ENCODE results near the gene CMTR2. TPM values are rescaled to one million over a fixed set of nuclear protein-coding genes. Genes with fewer than 3 reads are reported as not detected.

The CMTR2 gene
- total and polyA plus RNA-seq, 2 experiments from 2014 or later = 6.0 to 19.0 TPM

DNA sequence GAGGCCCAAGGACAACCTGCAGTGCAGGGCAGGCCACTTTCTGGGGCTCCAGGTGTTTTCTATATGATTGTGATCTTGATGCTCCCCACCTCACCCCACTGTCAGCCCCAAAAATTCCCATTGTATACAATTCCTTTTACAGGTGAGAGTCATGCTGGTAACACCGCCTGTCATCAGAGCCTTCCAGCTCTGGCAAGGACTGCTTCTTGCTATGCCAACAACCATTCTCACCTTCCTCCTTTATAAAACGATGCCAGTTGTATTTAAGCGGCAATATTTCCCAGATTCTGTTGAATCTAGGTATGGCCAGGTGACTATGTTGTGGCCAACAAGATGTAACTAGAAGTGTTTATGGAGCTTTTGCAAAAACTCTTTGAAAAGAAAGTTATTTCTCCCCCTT, 38.9 kb upstream of the CMTR2 start:
- no peaks in the 10 kb centered on the region for H3K79me2 ChIP-seq (replicated peaks; ENCODE audit: insufficient read depth)
- no peaks in the 10 kb centered on the region for H4K20me1 ChIP-seq (replicated peaks; ENCODE audit: insufficient read depth)
- H3K4me3 ChIP-seq = no peak overlapping the region
- H3K27ac ChIP-seq (ENCODE audit: low read depth) = no peak overlapping the region
- no peaks in the 10 kb centered on the region for H3K9me3 Mint-ChIP-seq
- no peaks in the 10 kb centered on the region for H3K4me1 ChIP-seq (ENCODE audit: insufficient read depth)
- H3K27ac Mint-ChIP-seq = no peak overlapping the region
- H3K4me3 Mint-ChIP-seq = no peak overlapping the region
- DNase-seq (ENCODE audit: low spot score) = no peak
- ATAC-seq = no peak
- H2AFZ ChIP-seq = no peak overlapping the region
- TF ChIP-seq EZH2 (IDR thresholded peaks at IDR 0.05; ENCODE audit: low read depth, unreplicated experiment) (no peak), NANOG (IDR thresholded peaks at IDR 0.05; ENCODE audit: borderline replicate concordance) (no peak)
- TF ChIP-seq, protein P1, sequence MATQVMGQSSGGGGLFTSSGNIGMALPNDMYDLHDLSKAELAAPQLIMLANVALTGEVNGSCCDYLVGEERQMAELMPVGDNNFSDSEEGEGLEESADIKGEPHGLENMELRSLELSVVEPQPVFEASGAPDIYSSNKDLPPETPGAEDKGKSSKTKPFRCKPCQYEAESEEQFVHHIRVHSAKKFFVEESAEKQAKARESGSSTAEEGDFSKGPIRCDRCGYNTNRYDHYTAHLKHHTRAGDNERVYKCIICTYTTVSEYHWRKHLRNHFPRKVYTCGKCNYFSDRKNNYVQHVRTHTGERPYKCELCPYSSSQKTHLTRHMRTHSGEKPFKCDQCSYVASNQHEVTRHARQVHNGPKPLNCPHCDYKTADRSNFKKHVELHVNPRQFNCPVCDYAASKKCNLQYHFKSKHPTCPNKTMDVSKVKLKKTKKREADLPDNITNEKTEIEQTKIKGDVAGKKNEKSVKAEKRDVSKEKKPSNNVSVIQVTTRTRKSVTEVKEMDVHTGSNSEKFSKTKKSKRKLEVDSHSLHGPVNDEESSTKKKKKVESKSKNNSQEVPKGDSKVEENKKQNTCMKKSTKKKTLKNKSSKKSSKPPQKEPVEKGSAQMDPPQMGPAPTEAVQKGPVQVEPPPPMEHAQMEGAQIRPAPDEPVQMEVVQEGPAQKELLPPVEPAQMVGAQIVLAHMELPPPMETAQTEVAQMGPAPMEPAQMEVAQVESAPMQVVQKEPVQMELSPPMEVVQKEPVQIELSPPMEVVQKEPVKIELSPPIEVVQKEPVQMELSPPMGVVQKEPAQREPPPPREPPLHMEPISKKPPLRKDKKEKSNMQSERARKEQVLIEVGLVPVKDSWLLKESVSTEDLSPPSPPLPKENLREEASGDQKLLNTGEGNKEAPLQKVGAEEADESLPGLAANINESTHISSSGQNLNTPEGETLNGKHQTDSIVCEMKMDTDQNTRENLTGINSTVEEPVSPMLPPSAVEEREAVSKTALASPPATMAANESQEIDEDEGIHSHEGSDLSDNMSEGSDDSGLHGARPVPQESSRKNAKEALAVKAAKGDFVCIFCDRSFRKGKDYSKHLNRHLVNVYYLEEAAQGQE (IDR thresholded peaks at IDR 0.05; ENCODE audit: unreplicated experiment) = no peak
- TF ChIP-seq, protein P2, sequence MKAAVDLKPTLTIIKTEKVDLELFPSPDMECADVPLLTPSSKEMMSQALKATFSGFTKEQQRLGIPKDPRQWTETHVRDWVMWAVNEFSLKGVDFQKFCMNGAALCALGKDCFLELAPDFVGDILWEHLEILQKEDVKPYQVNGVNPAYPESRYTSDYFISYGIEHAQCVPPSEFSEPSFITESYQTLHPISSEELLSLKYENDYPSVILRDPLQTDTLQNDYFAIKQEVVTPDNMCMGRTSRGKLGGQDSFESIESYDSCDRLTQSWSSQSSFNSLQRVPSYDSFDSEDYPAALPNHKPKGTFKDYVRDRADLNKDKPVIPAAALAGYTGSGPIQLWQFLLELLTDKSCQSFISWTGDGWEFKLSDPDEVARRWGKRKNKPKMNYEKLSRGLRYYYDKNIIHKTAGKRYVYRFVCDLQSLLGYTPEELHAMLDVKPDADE (IDR thresholded peaks at IDR 0.05) = no peak
- no peaks in the 10 kb centered on the region for H3F3A ChIP-seq (replicated peaks; ENCODE audit: low read depth)
- H3K27me3 ChIP-seq (ENCODE audit: insufficient read depth) = no peaks in the 10 kb centered on the region
- H3K27me3 Mint-ChIP-seq (ENCODE audit: insufficient read depth, low read depth, poor library complexity) = no peaks in the 10 kb centered on the region
- H3K9me2 ChIP-seq (ENCODE audit: insufficient read depth) = no peaks in the 10 kb centered on the region
- H3K36me3 ChIP-seq (ENCODE audit: insufficient read depth) = no peaks in the 10 kb centered on the region
- no peak overlapping the region for H3K4me2 ChIP-seq
- H3K36me3 Mint-ChIP-seq (ENCODE audit: low read depth) = no peaks in the 10 kb centered on the region
- peaks cover 2% of the 10 kb centered on the region; the same call in 1 of the 3 replicates for H3K4me1 Mint-ChIP-seq

DNA sequence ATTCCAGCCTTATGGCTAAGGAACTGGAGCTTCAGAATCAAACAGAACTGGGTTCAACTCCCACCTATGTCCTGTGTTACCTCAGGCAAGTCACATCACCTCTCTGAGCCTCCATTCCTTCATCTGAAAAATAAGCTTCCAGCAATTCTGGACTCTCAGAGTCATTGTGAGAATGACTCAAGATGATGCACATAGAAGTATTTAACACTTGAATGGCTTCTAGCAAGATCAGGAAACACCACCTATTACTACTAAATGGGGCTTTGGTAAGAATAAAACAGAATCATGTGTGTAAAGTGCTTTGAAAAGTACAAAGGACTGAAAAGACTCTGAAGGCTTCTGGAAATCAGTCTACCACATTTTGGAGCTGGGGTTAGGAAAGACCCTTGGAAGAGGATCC, 38.5 kb upstream of the CMTR2 start:
- no peaks in the 10 kb centered on the region for H3K27me3 Mint-ChIP-seq (ENCODE audit: insufficient read depth, low read depth, poor library complexity)
- ATAC-seq = no peak

More for the DNA sequence above, 38.5 kb upstream of the CMTR2 start:
- Mint-ChIP-seq H3K36me3 (ENCODE audit: low read depth) (no peaks in the 10 kb centered on the region), H3K4me1 (peaks cover 2% of the 10 kb centered on the region; the same call in 1 of the 3 replicates), H3K27ac (no peak overlapping the region), H3K4me3 (no peak overlapping the region), H3K9me3 (no peaks in the 10 kb centered on the region)
- Histone ChIP-seq H3K9me2 (ENCODE audit: insufficient read depth) (no peaks in the 10 kb centered on the region), H3K36me3 (ENCODE audit: insufficient read depth) (no peaks in the 10 kb centered on the region), H3K27ac (ENCODE audit: low read depth) (no peak overlapping the region), H4K20me1 (replicated peaks; ENCODE audit: insufficient read depth) (no peaks in the 10 kb centered on the region), H2AFZ (no peak overlapping the region), H3K4me2 (no peak overlapping the region), H3K79me2 (replicated peaks; ENCODE audit: insufficient read depth) (no peaks in the 10 kb centered on the region), H3F3A (replicated peaks; ENCODE audit: low read depth) (no peaks in the 10 kb centered on the region), H3K4me3 (no peak overlapping the region), H3K27me3 (ENCODE audit: insufficient read depth) (no peaks in the 10 kb centered on the region), H3K4me1 (ENCODE audit: insufficient read depth) (no peaks in the 10 kb centered on the region)
- TF ChIP-seq, protein P3, sequence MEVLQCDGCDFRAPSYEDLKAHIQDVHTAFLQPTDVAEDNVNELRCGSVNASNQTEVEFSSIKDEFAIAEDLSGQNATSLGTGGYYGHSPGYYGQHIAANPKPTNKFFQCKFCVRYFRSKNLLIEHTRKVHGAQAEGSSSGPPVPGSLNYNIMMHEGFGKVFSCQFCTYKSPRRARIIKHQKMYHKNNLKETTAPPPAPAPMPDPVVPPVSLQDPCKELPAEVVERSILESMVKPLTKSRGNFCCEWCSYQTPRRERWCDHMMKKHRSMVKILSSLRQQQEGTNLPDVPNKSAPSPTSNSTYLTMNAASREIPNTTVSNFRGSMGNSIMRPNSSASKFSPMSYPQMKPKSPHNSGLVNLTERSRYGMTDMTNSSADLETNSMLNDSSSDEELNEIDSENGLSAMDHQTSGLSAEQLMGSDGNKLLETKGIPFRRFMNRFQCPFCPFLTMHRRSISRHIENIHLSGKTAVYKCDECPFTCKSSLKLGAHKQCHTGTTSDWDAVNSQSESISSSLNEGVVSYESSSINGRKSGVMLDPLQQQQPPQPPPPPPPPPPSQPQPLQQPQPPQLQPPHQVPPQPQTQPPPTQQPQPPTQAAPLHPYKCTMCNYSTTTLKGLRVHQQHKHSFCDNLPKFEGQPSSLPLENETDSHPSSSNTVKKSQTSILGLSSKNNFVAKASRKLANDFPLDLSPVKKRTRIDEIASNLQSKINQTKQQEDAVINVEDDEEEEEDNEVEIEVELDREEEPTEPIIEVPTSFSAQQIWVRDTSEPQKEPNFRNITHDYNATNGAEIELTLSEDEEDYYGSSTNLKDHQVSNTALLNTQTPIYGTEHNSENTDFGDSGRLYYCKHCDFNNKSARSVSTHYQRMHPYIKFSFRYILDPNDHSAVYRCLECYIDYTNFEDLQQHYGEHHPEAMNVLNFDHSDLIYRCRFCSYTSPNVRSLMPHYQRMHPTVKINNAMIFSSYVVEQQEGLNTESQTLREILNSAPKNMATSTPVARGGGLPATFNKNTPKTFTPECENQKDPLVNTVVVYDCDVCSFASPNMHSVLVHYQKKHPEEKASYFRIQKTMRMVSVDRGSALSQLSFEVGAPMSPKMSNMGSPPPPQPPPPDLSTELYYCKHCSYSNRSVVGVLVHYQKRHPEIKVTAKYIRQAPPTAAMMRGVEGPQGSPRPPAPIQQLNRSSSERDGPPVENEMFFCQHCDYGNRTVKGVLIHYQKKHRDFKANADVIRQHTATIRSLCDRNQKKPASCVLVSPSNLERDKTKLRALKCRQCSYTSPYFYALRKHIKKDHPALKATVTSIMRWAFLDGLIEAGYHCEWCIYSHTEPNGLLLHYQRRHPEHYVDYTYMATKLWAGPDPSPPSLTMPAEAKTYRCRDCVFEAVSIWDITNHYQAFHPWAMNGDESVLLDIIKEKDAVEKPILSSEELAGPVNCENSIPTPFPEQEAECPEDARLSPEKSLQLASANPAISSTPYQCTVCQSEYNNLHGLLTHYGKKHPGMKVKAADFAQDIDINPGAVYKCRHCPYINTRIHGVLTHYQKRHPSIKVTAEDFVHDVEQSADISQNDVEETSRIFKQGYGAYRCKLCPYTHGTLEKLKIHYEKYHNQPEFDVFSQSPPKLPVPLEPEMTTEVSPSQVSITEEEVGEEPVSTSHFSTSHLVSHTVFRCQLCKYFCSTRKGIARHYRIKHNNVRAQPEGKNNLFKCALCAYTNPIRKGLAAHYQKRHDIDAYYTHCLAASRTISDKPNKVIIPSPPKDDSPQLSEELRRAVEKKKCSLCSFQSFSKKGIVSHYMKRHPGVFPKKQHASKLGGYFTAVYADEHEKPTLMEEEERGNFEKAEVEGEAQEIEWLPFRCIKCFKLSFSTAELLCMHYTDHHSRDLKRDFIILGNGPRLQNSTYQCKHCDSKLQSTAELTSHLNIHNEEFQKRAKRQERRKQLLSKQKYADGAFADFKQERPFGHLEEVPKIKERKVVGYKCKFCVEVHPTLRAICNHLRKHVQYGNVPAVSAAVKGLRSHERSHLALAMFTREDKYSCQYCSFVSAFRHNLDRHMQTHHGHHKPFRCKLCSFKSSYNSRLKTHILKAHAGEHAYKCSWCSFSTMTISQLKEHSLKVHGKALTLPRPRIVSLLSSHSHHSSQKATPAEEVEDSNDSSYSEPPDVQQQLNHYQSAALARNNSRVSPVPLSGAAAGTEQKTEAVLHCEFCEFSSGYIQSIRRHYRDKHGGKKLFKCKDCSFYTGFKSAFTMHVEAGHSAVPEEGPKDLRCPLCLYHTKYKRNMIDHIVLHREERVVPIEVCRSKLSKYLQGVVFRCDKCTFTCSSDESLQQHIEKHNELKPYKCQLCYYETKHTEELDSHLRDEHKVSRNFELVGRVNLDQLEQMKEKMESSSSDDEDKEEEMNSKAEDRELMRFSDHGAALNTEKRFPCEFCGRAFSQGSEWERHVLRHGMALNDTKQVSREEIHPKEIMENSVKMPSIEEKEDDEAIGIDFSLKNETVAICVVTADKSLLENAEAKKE (CRISPR knock-in tag; IDR thresholded peaks at IDR 0.05) = no peak
- TF ChIP-seq, protein P2 (IDR thresholded peaks at IDR 0.05) = no peak
- no peak for DNase-seq (ENCODE audit: low spot score)
